Activated CD4-positive, CD25-positive, alpha-beta regulatory T cell treated with anti-CD3 and anti-CD28 coated beads, Interleukin-2, amount 50 U/mL, for 16 hours (primary cell): ENCODE measurements around the gene TPRG1L.
"Not testable (repeated sequence)": the region's sequence is repeated elsewhere in the genome, so short reads cannot be mapped to it uniquely, and the experiment has no call there.

ENCODE experiments used
- DNase-seq: peaks from one replicate; pipeline ENCODE4 v3.0.0-alpha.2; 2020; ENCODE audit warnings: low read depth, low spot score

TPRG1L gene

DNA sequence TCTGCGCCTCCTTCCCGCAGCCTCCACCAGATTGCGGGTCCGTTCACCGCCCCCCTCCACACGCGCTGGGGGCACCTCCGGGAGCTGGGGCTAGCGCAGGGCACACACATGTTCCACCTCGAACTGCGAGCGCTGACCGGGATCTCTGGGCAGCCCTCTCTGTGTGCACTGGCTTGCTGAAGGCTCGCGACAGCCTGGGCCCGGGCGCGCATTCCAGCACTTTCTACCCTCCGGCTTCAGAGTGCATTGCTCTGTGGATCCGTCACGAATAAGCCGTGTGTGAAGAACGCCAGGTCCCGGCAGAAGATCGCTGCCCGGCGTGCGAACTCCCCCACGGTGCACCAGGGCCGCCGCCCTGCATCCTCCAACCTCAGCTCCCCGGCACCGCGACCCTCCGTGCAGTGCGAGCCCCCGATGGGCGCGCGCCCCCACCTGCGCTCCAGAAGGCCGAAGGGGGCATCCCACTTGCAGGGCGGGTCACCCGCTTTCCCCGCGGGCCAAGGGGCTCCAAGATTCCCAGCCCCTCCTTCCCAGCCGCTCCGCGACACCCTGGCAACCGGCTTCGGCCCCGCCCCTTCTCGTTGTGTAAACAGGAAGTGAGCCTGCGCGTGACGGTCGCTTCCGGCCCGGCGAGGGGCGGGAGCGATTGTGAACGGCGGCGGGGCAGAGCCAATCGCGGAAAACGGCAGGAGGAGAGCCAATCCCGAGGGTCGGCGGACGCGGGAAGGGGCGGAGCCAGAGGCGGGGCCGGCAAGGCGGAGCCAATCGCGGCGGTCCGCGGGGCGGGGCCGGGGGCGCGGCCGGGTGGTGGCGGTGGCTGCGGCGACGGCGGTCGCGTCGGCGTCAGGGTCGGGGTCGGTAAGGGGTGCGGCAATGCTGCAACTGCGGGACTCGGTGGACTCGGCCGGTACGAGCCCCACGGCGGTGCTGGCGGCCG is at the start of gene TPRG1L:
TSS of gene TPRG1L (plus strand) at position 816 of the 937 bp plus-strand sequence. CDS start at position 874, 58 bp downstream.
- DNase-seq: peak; percentile 99

DNA sequence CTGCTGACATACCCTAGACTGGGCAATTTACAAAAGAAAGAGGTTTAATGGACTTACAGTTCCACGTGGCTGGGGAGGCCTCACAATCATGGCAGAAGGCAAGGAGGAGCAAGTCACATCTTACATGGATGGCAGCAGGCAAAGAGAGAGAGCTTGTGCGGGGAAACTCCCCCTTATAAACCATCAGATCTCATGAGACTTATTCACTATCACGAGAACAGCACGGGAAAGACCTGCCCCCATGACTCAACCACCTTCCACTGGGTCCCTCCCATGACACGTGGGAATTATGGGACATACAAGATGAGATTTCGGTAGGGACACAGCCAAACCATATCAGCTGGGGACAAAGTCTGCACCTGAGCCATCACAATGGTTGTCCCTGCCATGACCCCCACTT is 49.3 kb upstream of the TPRG1L start:
- DNase-seq: not testable (repeated sequence)

DNA sequence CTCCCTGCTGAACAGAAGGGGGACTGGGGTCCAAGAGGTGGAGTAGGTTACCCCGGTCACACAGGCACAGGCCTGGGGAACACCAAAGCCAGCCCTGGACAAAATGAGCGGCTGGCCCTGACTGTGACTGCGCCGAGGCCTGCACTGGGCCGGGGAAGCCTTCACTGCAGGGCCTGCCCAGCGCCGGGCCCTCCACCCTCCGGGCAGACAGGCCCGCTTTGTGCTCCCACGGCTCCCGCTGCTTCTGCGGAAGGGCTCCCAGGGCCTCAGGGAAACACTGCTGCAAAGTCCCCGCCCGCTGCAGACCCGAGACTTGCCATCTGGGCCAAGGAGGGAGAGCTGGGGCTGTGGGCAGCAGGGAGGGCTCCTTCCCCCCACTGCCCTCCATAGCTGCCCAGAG is 48.8 kb upstream of the TPRG1L start:
- no peak for DNase-seq

DNA sequence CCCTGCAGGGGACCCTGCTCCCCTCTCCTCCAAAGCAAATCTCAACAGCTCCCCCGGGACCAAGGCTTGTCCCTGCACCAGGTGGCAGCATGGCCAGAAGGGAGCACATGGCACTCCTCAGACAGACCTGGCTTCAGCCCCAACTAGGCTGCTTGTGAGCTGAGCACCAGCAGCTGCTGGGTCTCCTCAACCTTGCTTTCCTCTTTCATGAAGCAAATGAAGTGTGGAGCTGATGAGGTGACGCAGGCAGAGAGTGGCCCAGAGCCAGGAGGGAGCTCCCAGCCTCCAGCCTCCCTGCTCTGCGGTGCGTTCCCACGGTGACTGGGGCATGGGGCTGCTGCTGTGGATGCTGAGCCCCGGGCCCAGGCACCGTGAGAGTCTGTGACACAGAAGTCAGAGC is 47.5 kb upstream of the TPRG1L start:
- no peak for DNase-seq

DNA sequence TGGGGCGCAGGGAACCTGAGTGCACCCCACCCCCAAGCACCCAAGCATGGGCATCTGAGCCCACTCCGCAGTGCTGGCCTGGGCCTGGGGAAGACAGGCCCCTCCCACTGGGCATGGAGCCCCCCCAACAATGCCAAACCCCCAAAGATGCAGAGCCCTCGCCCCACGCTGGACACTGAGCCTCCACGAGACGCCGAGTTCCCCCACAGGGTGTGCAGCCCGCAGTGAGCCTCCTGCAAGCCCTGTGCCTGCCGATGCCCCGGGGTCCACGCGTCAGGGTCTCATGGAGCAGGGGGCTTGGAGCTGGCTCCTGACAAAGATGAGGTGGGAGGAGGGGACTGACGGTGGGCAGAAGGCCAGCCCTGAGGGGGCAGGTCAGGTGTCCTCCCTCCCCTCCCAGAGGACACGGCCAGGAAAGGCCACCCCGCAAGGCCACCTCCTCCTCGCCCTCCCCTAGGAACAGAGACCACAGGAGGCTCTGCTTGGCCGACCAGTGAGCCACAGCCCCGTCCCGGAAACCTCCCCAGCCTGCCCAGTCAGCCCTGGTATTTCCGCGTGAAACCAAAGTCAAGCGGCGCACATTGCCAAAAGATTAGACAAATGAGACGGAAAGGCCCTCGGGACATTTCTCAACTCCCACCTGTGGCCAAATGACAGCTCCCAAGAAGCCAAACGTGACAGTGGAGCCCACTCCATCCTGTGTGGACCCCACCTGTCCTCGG is 46.9 kb upstream of the TPRG1L start:
- no peak for DNase-seq

DNA sequence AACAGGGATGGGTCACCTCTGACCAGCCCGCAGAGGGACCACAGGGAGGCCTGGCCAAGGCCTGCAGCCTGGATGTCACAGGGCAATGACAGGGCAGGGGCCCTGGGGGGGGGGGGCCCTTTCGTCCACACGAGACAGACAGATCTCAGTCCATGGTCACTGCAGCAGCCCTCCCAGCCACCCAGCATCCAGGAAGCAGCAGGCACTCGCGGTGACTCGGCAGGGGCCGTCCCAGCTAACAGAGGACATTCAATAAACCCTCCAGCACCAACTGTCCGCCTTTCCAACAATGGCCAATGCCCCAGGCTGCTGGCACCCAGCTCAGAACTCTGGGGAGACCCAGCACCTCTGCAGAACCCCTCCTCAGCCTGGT is 46.4 kb upstream of the TPRG1L start:
- no peak for DNase-seq

DNA sequence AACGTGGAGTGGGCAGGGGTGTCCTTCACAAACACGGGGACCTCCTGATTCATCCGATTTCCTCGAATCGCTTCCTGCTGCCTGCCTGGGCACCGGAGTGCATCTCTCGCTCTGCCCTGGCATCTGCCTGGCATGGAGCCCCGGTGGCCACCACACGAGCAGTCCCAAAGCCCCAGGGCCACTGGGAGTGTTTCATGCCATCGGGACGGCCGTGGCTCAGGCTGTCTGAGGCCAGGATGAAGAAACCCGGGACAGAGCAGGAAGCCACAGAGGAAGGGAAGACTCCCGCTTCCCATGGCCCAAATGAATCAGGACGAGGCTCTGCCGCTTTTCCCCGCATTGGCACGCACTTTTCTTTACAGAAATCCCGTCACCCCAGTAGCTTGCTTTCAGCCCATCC is 45.9 kb upstream of the TPRG1L start:
- DNase-seq: no peak

DNA sequence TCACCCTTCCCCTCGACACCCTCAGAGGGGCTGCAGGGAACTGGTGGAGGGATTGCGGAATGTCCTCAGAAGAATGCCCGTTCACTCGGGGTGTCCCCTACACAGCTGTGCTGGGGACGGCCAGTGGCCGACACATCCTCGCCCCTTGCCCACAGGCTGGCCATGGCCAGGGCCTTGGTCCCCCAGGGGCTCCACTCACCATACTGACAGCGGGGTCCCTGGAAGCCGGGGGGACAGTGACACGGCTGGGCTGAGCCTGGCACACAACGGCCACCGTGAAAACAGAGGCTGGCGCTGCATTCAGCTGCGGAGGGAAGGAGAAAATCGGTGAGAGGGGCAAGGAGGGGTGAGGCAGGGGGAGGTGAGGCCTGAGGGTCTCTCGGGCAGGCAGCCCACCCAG is 45.2 kb upstream of the TPRG1L start:
- no peak for DNase-seq

DNA sequence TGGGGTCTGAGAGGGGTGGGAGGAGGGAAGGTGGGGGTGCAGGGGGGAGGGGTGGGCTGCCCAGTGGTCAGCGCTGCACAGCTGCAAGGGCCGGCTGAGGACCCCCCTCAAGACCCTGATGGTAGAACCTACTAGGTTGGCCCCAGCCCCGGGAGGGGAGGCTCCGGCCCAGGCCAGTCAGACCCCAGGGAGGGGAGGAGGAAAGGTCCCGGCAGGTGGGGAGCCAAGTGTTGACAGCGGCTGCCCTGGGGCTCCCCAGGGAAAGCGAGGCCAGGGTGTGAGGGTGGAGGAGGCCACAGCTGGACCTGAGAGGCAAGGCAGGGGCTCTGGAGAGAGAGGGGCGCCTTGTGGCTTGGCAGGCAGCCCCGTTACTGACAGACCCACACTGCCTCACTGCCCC is 44.6 kb upstream of the TPRG1L start:
- no peak for DNase-seq

DNA sequence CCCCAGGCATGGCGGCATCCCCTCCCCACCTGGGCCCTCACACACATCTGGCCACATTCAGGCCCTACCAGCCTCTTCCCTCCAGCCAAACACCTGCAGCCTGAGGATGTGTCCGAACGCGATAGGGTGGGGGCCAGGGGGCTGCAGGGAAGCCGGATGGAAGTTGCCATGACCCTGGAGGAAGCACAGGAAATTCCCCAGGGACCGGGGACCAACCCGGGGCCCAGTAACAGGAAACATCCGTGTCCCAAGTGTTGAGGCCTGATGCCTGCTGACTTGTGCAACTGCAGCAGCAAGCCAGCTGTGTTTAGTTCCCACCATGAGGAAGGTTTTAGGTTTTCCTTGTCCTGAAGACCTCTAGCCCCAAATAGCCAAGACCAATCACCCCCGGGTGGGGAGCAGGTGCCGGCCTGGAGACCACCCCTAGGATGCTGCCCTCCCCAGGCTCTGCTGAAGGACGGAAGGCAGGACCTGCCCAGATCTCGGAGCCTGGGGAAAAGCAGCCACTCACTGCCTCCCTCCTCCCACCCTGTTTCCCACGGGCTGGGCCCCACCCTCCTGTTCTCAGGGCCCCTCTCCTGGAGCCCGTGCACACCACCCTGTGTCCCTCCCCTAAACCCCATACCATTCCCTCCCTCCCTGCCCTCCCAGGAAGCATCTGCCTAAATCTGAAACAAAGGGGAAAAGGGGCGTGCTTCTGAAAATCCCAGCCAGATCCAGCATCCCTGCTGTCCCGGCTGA is 43.3 kb upstream of the TPRG1L start:
- DNase-seq: no peak

DNA sequence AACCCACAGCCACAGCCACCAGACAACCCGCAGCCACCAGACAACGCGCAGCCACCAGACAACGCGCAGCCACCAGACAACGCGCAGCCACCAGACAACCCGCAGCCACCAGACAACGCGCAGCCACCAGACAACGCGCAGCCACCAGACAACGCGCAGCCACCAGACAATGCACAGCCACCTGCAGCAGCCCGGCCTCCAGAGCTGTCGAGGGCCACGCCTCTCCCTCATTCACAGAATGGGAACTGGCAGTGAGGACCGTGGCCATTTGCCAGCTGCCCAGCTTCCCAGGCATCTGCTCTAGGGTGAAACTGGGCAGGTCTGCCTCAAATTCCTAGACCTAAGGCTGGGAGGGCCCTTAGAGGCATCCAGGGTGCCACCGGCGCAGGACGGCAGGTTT is 41.1 kb upstream of the TPRG1L start:
- DNase-seq: not testable (repeated sequence)

DNA sequence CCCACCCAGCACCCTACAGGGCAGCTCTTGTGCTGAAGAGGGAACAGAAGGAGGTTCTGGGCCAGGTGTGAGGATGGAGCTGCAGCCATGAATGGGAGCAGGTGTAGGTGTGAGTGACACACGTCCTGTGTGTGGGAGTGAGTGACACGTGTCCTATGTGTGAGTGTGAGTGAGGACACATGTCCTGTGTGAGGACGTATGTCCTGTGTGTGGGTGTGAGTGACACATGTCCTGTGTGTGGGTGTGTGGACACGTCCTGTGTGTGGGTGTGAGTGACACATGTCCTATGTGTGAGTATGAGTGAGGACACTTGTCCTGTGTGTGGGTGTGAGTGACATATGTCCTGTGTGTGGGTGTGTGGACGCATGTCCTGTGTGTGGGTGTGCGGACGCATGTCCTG is 39.9 kb upstream of the TPRG1L start:
- DNase-seq: no peak

DNA sequence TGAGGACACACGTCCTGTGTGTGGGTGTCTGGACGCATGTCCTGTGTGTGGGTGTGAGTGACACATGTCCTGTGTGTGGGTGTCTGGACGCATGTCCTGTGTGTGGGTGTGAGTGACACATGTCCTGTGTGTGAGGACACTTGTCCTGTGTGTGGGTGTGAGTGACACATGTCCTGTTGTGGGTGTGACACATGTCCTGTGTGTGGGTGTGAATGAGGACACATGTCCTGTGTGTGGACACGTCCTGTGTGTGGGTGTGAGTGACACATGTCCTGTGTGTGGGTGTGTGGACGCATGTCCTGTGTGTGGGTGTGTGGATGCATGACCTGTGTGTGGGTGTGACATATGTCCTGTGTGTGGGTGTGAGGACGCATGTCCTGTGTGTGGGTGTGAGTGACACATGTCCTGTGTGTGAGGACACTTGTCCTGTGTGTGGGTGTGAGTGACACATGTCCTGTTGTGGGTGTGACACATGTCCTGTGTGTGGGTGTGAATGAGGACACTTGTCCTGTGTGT is 39.4 kb upstream of the TPRG1L start:
- DNase-seq: not testable (repeated sequence)

DNA sequence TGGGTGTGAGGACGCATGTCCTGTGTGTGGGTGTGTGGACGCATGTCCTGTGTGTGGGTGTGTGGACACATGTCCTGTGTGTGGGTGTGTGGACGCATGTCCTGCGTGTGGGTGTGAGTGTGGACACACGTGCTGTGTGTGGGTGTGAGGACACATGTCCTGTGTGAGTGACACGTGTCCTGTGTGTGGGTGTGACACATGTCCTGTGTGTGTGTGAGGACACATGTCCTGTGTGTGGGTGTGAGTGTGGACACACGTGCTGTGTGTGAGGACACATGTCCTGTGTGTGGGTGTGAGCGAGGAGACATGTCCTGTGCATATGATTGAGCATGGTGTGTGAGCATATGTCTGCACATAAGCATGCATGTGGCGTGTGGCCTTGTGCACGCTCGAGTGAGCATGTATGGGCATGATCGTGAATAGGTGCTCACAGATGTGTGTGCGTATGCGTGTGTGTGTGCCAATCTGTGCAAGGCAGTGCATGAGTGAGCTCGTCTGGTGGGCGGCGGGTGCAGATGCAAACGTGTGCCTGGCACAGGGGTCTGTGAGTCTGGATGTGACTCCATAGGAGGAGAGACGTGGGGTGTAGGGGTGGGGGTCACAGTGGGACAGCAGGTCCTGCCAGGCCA is 38.8 kb upstream of the TPRG1L start:
- DNase-seq: no peak

DNA sequence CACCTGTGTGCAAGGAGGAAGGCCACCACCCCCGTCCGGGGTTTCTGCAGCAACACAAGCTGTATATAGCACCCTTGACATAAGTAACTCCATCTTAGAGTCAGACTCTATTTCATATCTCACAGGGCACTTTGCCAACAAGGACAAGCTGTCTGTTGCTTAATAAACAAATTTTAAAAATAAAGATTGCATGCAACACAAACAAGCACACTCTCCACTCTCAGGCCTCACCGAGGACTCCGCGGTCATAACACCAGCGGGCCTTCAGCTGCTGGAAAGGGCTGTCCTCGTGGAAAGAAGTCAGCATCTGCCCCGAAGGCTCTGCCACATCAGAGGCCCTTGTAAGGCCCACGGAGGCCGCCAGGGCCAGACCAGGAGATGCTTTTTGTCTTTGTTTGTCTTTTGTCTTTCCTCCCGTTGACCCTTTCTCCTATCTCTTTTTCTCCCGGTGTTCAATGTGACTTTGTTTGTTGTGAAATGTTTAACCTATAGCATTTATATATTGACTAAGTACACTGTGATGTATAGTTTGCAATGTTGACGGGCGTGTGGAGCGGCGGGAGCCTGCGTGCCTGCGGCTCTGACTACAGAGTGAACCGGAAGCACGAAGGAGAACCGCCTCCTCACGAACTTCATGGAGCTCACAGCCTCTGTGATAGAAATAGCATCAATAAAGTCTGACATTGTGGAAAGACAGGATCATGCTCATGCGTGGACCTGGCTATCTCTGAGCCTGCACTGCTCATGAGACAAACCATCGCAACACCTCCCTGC is 37.6 kb upstream of the TPRG1L start:
- no peak for DNase-seq

DNA sequence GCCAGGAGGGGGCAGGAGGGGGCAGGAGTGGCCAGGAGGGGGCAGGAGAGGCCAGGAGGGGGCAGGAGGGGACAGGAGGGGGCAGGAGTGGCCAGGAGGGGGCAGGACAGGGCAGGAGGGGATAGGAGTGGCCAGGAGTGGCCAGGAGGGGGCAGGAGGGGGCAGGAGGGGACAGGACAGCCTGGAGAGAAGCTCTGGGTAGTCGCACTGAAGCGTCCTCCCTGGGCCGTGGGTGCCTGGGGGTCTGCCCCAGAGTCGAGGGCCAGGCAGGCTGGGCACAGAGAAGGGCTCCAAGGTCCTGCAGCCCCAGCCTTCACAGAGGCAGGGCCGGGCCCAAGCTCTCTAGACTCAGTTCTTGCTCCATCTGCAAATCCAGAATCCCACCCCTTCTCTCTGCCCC is 36.4 kb upstream of the TPRG1L start:
- DNase-seq: no peak

DNA sequence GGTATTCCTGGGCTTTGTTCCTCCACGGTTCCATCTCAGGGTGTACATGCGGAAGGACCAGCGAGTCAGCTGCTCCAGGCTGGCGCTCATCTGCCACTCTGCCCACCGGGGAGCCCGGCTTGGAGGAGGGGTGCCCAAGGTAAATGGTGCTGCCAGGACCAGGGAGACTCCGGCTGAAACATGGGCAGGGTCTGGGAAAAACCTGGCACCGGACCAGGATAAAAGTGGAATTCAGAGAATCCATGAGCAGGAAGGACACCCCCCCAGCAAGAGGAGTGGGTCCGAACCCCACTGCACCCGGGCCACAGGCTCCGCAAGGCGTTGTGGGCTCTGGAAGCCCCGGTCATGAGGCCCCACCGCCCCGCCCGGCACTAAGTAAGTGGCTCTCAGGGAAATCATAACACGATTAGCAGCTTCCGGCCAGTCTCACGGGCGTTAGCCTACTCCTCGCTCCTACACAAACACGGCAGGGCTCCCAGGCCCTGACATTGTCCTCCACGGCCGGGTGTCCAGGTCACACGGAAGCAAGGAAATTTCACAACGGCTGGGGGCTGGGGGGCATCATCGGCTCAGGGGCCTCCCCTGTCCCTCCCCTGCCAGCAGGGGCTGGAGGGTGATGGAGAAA is 34.6 kb upstream of the TPRG1L start:
- DNase-seq: no peak

DNA sequence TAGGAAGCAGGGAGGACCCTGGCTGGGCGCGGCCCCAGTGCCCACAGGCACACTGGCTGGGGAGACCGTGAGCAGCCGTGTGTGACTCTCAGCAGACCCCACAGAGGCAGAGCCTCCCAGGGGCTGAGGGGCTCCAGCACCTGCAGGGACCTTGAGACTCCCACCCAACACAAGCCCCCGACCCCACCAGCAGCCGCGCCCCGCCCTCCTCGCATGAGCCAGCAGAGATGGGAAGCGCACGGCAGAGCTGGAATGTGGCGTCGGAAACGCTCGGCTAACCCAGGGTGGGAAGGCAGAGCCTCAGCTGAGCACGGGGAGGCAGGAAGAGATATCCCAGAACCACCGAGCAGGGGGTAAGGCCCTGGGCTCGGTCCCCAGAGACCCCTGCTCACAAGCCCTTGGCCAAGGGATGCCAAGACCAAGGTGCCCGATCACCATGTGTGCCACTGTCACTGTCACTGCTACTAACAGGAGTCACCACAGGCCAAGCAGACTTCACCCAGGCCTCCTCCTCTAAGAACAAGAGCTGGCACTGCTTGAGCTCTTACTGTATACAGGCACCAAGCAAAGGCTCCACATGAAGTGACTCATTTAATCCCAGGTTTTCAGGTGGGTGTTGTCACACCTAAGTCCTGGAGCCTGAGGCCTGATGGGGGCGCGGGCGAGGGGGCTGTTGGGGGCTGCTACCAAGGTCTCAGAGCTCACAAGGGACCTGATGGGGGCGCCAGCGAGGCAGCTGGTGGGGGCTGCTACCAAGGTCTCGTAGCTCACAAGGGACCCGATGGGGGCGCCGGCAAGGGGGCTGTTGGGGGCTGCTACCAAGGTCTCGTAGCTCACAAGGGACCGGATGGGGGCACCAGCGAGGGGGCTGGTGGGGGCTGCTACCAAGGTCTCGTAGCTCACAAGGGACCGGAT is 33.6 kb upstream of the TPRG1L start:
- no peak for DNase-seq

DNA sequence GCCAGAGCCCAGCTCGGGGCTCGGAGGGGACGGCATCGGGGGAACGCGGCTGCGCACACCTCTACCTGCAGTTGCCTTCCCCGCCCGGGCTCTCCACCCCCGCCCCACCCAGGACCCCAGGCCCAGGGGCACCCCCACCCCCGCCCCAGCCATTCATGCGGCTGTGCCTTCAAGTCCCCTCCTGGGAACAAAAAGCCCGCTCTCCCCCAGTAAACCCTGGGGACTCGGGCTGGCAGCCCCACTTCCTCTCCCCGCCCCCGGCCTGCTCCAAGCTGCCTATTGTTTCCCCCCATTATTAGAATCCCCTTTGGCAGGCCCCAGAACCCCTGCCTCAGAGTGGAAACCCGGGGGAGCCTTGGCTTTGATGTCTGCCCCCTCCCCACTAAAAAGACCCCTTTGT is 31.5 kb upstream of the TPRG1L start:
- no peak for DNase-seq
